H1 (cell line): ENCODE measurements around the gene ZNF808. TPM values are rescaled to one million over a fixed set of nuclear protein-coding genes. Genes with fewer than 3 reads are reported as not detected.

Experiments
- CTCF ChIA-PET: fragments of 300-600 bp; sonication (Branson Sonifier 250); formaldehyde crosslinking; loops from one replicate; lab custom pipeline; 2021; ENCODE audit not compliant: partially characterized antibody; lab: Charles Lee
- POLR2A ChIA-PET: fragments of 300-600 bp; sonication (Branson Sonifier 250); formaldehyde crosslinking; loops from one replicate; lab custom pipeline; 2021; ENCODE audit warnings: inconsistent platforms; ENCODE audit not compliant: partially characterized antibody; lab: Charles Lee
- DNase-seq, 2 experiments: peaks; one replicate each; pipeline versions ENCODE4 v3.0.0 to v3.0.0-alpha.2; 2010 to 2022; ENCODE audit warnings: low spot score in 2 of 2, low read depth in 1 of 2, mixed read lengths in 1 of 2
- FAIRE-seq: peaks from 2 replicates; lab custom pipeline; 2011; peaks lifted over from hg19 to GRCh38; lab: Jason Lieb, UNC
- H2AFZ ChIP-seq: 2 replicates; pipeline ENCODE4 v1.8.1; 2012; ENCODE audit warnings: low read length, inconsistent platforms
- H2AK5ac ChIP-seq: 2 replicates; pipeline ENCODE4 v1.6.1; 2013; ENCODE audit warnings: low read depth, low read length
- H2BK120ac ChIP-seq: replicated peaks from 2 replicates; pipeline ENCODE3; 2013; ENCODE audit warnings: low read depth, low read length, inconsistent platforms
- H2BK12ac ChIP-seq: 2 replicates; pipeline ENCODE4 v1.6.1; 2013; ENCODE audit warnings: low read depth, low read length
- H2BK15ac ChIP-seq: 2 replicates; pipeline ENCODE4 v1.6.1; 2013; ENCODE audit warnings: low read length
- H2BK20ac ChIP-seq: 2 replicates; pipeline ENCODE4 v1.6.1; 2013; ENCODE audit warnings: low read length
- H2BK5ac ChIP-seq: 2 replicates; pipeline ENCODE4 v1.6.1; 2013; ENCODE audit warnings: low read depth, low read length
- H3K14ac ChIP-seq: 2 replicates; pipeline ENCODE4 v1.6.1; 2013; ENCODE audit warnings: inconsistent platforms; ENCODE audit not compliant: insufficient read length
- H3K18ac ChIP-seq: 2 replicates; pipeline ENCODE4 v1.6.1; 2013; ENCODE audit warnings: low read length; ENCODE audit errors: extremely low read depth
- H3K23ac ChIP-seq: 2 replicates; pipeline ENCODE4 v1.6.1; 2013; ENCODE audit warnings: inconsistent platforms; ENCODE audit not compliant: insufficient read length
- H3K23me2 ChIP-seq: 2 replicates; pipeline ENCODE4 v1.6.1; 2013; ENCODE audit warnings: low read depth, low read length
- H3K27ac ChIP-seq: 2 replicates; pipeline ENCODE4 v1.6.1; 2011; ENCODE audit warnings: low read depth, low read length, inconsistent platforms
- H3K27me3 ChIP-seq, 4 experiments: replicated peaks in 1 of 4; 1 replicate in 1 of 4; 2 replicates in 3 of 4; pipeline versions ENCODE4 v1.6.1 to v1.8.1; 2011 to 2013; ENCODE audit warnings: low read length in 3 of 4, mild to moderate bottlenecking in 3 of 4, inconsistent platforms in 2 of 4, mixed read lengths in 2 of 4, moderate library complexity in 1 of 4; ENCODE audit not compliant: control insufficient read depth in 3 of 4, insufficient read depth in 3 of 4; ENCODE audit errors: extremely low read depth in 1 of 4
- H3K36me3 ChIP-seq, 4 experiments: 2 replicates each; pipeline versions ENCODE4 v1.6.1 to v1.8.1; 2011 to 2013; ENCODE audit warnings: mild to moderate bottlenecking in 4 of 4, low read length in 3 of 4, moderate library complexity in 2 of 4, control low read depth in 1 of 4, inconsistent platforms in 1 of 4; ENCODE audit not compliant: insufficient read depth in 4 of 4, control insufficient read depth in 2 of 4
- H3K4ac ChIP-seq: replicated peaks from 2 replicates; pipeline ENCODE3; 2013; ENCODE audit warnings: low read length, low read depth, mixed read lengths, inconsistent platforms; ENCODE audit not compliant: insufficient read length
- H3K4me1 ChIP-seq, 4 experiments: replicated peaks in 1 of 4; 1 replicate in 1 of 4; 2 replicates in 3 of 4; pipeline versions ENCODE4 v1.6.1 to v1.8.1; 2011 to 2013; ENCODE audit warnings: low read length in 3 of 4, inconsistent platforms in 2 of 4, mixed read lengths in 1 of 4; ENCODE audit not compliant: insufficient read depth in 4 of 4, control insufficient read depth in 3 of 4
- H3K4me2 ChIP-seq, 2 experiments: 2 replicates each; pipeline versions ENCODE4 v1.6.1 to v1.8.1; 2011 to 2013; ENCODE audit warnings: low read depth in 2 of 2, low read length in 2 of 2, control low read depth in 1 of 2, inconsistent platforms in 1 of 2, mild to moderate bottlenecking in 1 of 2; ENCODE audit not compliant: insufficient read depth in 1 of 2
- H3K4me3 ChIP-seq, 4 experiments: fragments of 200-600, 300-600 bp in 1 of 4; sonication (generic), shearing (Covaris generic), sonication (Bioruptor Twin) in 1 of 4; 2 replicates each; pipeline versions ENCODE4 v1.5.1 to v1.8.1; 2011 to 2016; ENCODE audit warnings: low read length in 4 of 4, low read depth in 3 of 4, control low read depth in 2 of 4, inconsistent platforms in 2 of 4, mild to moderate bottlenecking in 2 of 4, mixed read lengths in 1 of 4, moderate library complexity in 1 of 4; ENCODE audit not compliant: insufficient read depth in 2 of 4; ENCODE audit errors: extremely low read depth in 1 of 4
- H3K56ac ChIP-seq: replicated peaks from 2 replicates; pipeline ENCODE3; 2013; ENCODE audit warnings: low read depth, mild to moderate bottlenecking, mixed read lengths, low read length, inconsistent platforms; ENCODE audit not compliant: insufficient read length
- H3K79me1 ChIP-seq: 2 replicates; pipeline ENCODE4 v1.6.1; 2013; ENCODE audit warnings: low read depth, low read length, control low read depth
- H3K79me2 ChIP-seq, 2 experiments: 2 replicates each; pipeline versions ENCODE4 v1.6.1 to v1.8.1; 2012 to 2013; ENCODE audit warnings: low read length in 2 of 2, mild to moderate bottlenecking in 2 of 2, inconsistent platforms in 1 of 2; ENCODE audit not compliant: insufficient read depth in 2 of 2, control insufficient read depth in 1 of 2
- H3K9ac ChIP-seq, 4 experiments: replicated peaks in 1 of 4; 1 replicate in 1 of 4; 2 replicates in 3 of 4; pipeline versions ENCODE4 v1.6.1 to v1.8.1; 2011 to 2013; ENCODE audit warnings: low read depth in 3 of 4, low read length in 3 of 4, control low read depth in 2 of 4, mild to moderate bottlenecking in 2 of 4, moderate library complexity in 2 of 4, inconsistent platforms in 1 of 4; ENCODE audit errors: extremely low read depth in 1 of 4
- H3K9me3 ChIP-seq, 2 experiments: 2 replicates each; pipeline versions ENCODE4 v1.6.1 to v1.8.1; 2012 to 2013; ENCODE audit warnings: mild to moderate bottlenecking in 2 of 2, moderate library complexity in 2 of 2, control low read depth in 1 of 2, inconsistent platforms in 1 of 2, low read depth in 1 of 2, low read length in 1 of 2, mixed read lengths in 1 of 2; ENCODE audit not compliant: insufficient read depth in 2 of 2
- H4K20me1 ChIP-seq, 2 experiments: replicated peaks in 1 of 2; 2 replicates each; pipeline versions ENCODE3 to v1.8.1; 2011 to 2013; ENCODE audit warnings: inconsistent platforms in 2 of 2, low read length in 2 of 2, mild to moderate bottlenecking in 1 of 2; ENCODE audit not compliant: insufficient read depth in 2 of 2, control insufficient read depth in 1 of 2
- H4K5ac ChIP-seq: 2 replicates; pipeline ENCODE4 v1.6.1; 2013; ENCODE audit warnings: low read length, low read depth, mixed read lengths, inconsistent platforms; ENCODE audit not compliant: insufficient read length
- H4K8ac ChIP-seq: 2 replicates; pipeline ENCODE4 v1.8.0; 2013; ENCODE audit warnings: mild to moderate bottlenecking, moderate library complexity, low read length, inconsistent platforms; ENCODE audit not compliant: insufficient read depth; ENCODE audit errors: extremely low read depth
- H4K91ac ChIP-seq: replicated peaks from 2 replicates; pipeline ENCODE3; 2013; ENCODE audit warnings: low read length, mixed read lengths, inconsistent platforms; ENCODE audit not compliant: insufficient read length
- CEBPB ChIP-seq: IDR thresholded peaks from 2 replicates; pipeline ENCODE4 v1.6.1; 2012; ENCODE audit warnings: low read depth, low read length
- CREB1 ChIP-seq: IDR thresholded peaks from 2 replicates; pipeline ENCODE4 v1.6.1; 2012; ENCODE audit warnings: inconsistent platforms
- CTBP2 ChIP-seq: IDR thresholded peaks from 2 replicates; pipeline ENCODE4 v1.7.0; 2011; ENCODE audit warnings: borderline replicate concordance, mild to moderate bottlenecking, moderate library complexity, mixed read lengths, low read length; ENCODE audit not compliant: insufficient read depth, insufficient read length
- EZH2 ChIP-seq: fragments of 200-600 bp; sonication (generic); IDR thresholded peaks from 2 replicates; pipeline ENCODE4 v1.7.1; 2012; ENCODE audit warnings: low read depth, mild to moderate bottlenecking, moderate library complexity, low read length, inconsistent platforms; ENCODE audit not compliant: severe bottlenecking
- HDAC6 ChIP-seq: IDR thresholded peaks from one replicate; pipeline ENCODE4 v1.7.1; 2012; ENCODE audit warnings: low read depth, mild to moderate bottlenecking, inconsistent platforms, low read length, moderate library complexity
- POLR2A ChIP-seq, 2 experiments: IDR thresholded peaks; 1 replicate in 1 of 2; 2 replicates in 1 of 2; pipeline ENCODE4 v1.6.1; 2011; ENCODE audit warnings: low read depth in 2 of 2, low read length in 2 of 2, mild to moderate bottlenecking in 2 of 2; ENCODE audit errors: control extremely low read depth in 1 of 2
- RBBP5 ChIP-seq: IDR thresholded peaks from 2 replicates; pipeline ENCODE4 v1.7.1; 2012; ENCODE audit warnings: low read depth, mild to moderate bottlenecking, inconsistent platforms, low read length, moderate library complexity, borderline replicate concordance
- RFX5 ChIP-seq: IDR thresholded peaks from 2 replicates; pipeline ENCODE4 v1.6.1; 2011; ENCODE audit warnings: low read depth, low read length, improper control_type of control experiment, borderline replicate concordance
- RXRA ChIP-seq: IDR thresholded peaks from 2 replicates; pipeline ENCODE4 v1.6.1; 2011; ENCODE audit warnings: low read depth, mild to moderate bottlenecking, low read length, moderate library complexity; ENCODE audit not compliant: insufficient read depth
- SIX5 ChIP-seq: IDR thresholded peaks from 2 replicates; pipeline ENCODE4 v1.6.1; 2011; ENCODE audit warnings: mild to moderate bottlenecking, low read depth, low read length
- WGBS, 2 experiments: shearing (Covaris generic) in 1 of 2; methylation state at CpG; one replicate each; pipeline versions ENCODE4 v1.1.6 to v1.1.7; 2013 to 2015; ENCODE audit warnings: low lambda C conversion rate in 2 of 2, mixed read lengths in 2 of 2, inconsistent platforms in 1 of 2, low coverage in 1 of 2, missing lambda C conversion rate in 1 of 2; ENCODE audit not compliant: insufficient replicate concordance in 2 of 2, insufficient coverage in 1 of 2, insufficient read length in 1 of 2; ENCODE audit errors: extremely low coverage in 1 of 2, missing lambda C conversion rate in 1 of 2; 5-methylcytosine and 5-hydroxymethylcytosine counted together
- polyA plus RNA-seq, 7 experiments: library from polyadenylated mRNA; depleted of rRNA in 3 of 7; stranded (reverse) in 5 of 7; unstranded in 2 of 7; fragments of >200 nt in 5 of 7; fragments of 200-250 nt in 2 of 7; gene quantifications; 1 replicate in 5 of 7; 2 replicates in 1 of 7; 4 replicates in 1 of 7; pipeline versions ENCODE4 v1.2.1 to v1.2.3, GENCODE V29; 2011 to 2013; ENCODE audit warnings: missing spikeins in 2 of 7, mixed read lengths in 2 of 7
- total RNA-seq: library from RNA; stranded (reverse); fragmentation: NEBNext Ultra II Directional; extraction: Animal tissue kit (Norgen Biotek cat#: 25700); gene quantifications from 2 replicates; pipeline ENCODE4 v1.2.1, GENCODE V29; 2021

The ZNF808 gene
- total and polyA plus RNA-seq, 2 of the 8 experiments (the other 6 are each of a cell fraction or from before 2014, with no cell fraction given), result 3.9 to 25.9 TPM

GRCh38 chr19:52557231-52557995 is 29.9 kb downstream of the ZNF808 start:
- 95% methylated on average over 15 of the region's 16 CpGs; no CpG with 5 or more reads in 1 of the 2 experiments for WGBS, 2 experiments
- Histone ChIP-seq H3K18ac (no peak overlapping the region), H3K23ac (no peak overlapping the region), H3K79me1 (peaks cover 4% of the 10 kb centered on the region; the same call in 1 of the 2 replicates), H3K23me2 (no peaks in the 10 kb centered on the region), H2BK20ac (no peak overlapping the region), H3K14ac (no peak overlapping the region), H2BK15ac (no peak overlapping the region), H3K4ac (no peak overlapping the region), H3K27ac (no peak overlapping the region), H2AK5ac (no peak overlapping the region; the same call in 1 of the 2 replicates), H4K8ac (0 out of 2 replicates have a peak overlapping the region, but pooled peaks have one; percentile 19), H3K9ac (no peak overlapping the region), H3K4me1 (peaks cover 0 to 6% (median under 1%) of the 10 kb centered on the region in 4 experiments; a peak in 3 of 7 replicates), H3K9me3 (peaks cover 21 to 23% of the 10 kb centered on the region in 2 experiments), H3K4me2 (no peak overlapping the region), H2BK5ac (no peak overlapping the region), H4K91ac (no peak overlapping the region), H2BK12ac (no peak overlapping the region), H4K20me1 (no peaks in the 10 kb centered on the region), H3K4me3 (no peak overlapping the region), H2BK120ac (no peak overlapping the region), H2AFZ (no peak overlapping the region), H3K27me3 (no peaks in the 10 kb centered on the region), H4K5ac (no peak overlapping the region), H3K36me3 (peaks cover 13 to 39% (median 30%) of the 10 kb centered on the region in 4 experiments), H3K79me2 (0 out of 4 replicates have a peak, but pooled peaks cover 0 to 3% of the 10 kb centered on the region in 2 experiments), H3K56ac (no peak overlapping the region)
- TF ChIP-seq HDAC6, result no peak
- no peak for TF ChIP-seq EZH2
- no peak for TF ChIP-seq POLR2A (IDR thresholded peaks at IDR 0.05; ENCODE audit: control extremely low read depth in 1 of 2, low read depth in 2 of 2, low read length in 2 of 2)
- TF ChIP-seq RBBP5, result no peak
- no peak for TF ChIP-seq RFX5
- TF ChIP-seq CEBPB, result no peak
- no peak for TF ChIP-seq RXRA
- TF ChIP-seq CREB1, result no peak
- no peak for TF ChIP-seq CTBP2
- TF ChIP-seq SIX5, result no peak
- ChIA-PET POLR2A (interaction anchor here (0.8 to 1.5 kb wide), 3 partner anchors 16 to 87 kb away, joined by 3 to 5 read pairs (median 4); no protein-coding TSS in a partner anchor), CTCF (no interaction called here)
- no peak for DNase-seq
- no peak for FAIRE-seq
